GM20000 (cell line): ENCODE measurements around the gene GCN1.

Source experiments
- DNase-seq: peaks from one replicate; pipeline ENCODE4 v3.0.0; 2012; ENCODE audit warnings: low spot score
- CTCF ChIP-seq: IDR thresholded peaks from 2 replicates; pipeline ENCODE4 v1.5.1; 2012; ENCODE audit warnings: mild to moderate bottlenecking, control low read depth; ENCODE audit errors: extremely low read depth, missing control alignments

Gene GCN1

DNA sequence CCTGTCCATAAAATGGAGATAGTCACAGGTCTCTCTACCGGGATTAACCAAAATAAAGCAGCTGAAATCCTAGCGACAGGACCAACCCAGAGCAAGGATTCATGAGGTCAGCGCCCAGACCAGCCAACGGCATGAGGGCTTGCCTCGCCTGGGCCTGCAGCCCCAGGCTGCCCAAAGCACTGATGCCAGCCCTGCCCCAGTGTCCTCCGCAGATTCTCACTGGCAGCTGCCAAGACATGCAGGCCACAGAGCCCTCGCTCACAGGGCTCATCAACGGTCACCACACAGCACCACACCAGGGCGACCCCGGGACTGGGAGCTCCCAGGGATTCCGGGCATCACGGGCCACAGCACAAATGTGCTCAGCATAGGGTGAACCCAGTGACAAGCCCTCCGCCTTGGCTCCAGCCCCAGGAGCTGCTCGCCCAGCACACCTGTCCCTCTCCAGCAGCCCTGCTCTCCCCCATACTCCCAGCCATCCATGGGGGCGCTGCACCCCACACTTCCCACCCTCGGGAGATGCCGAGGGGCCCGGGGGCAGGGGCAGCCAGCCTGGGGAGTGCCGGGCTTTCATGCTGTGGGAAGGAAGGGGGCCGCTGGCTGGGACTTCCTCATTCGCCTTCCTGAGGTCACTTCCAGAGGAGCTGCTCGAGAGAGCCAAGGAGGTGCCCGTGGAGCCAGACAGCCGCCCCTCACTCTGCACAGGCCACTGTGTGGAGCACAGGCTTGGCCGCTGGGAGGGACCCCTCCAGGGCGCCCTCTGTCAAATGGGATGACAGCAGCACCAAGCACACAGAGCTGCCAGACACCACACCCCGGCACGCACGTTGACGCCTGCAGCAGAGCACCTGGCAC, 92.1 kb downstream of the GCN1 start:
- DNase-seq, result no peak
- TF ChIP-seq CTCF, result no peak

DNA sequence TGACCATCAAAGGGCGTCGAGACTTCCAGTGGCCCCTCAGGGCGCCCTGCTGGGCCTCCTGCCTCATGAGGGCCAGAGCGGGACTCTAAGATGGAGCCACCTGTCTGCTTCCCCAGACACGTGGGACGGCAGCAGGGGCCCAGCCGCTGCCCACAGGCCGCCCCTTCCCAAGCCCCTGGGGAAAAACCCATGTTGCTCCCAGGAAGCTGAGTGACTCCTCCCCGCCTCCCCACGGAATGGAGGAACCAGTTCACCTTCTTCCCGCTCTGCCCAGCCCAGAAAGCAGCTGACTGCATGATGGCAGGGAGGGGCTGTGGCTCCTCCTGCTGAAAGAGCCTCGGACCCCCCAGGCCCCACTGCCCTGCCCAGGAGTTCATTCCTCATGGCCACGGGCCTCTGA, 92.9 kb downstream of the GCN1 start:
- DNase-seq, result no peak
- no peak for TF ChIP-seq CTCF

DNA sequence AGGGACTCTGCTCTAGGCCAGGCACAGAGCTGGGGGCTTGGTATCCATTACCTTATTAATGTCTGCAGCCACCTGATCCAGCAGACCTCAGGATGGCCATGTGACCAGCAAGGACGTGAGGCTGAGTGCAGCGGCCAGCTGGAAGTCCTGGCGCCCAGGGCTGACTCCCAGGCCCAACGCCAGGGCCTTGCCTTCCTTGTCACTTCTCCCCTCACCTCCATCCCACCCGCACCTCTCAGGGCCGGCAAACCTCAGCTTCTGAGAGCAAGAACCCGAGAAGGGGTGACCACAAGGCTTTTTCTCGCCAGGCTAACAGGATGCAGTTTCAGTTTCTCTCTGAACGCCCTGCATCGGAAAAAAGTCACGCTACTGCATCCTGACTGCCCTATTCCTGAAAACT, 93.3 kb downstream of the GCN1 start:
- DNase-seq, result no peak

DNA sequence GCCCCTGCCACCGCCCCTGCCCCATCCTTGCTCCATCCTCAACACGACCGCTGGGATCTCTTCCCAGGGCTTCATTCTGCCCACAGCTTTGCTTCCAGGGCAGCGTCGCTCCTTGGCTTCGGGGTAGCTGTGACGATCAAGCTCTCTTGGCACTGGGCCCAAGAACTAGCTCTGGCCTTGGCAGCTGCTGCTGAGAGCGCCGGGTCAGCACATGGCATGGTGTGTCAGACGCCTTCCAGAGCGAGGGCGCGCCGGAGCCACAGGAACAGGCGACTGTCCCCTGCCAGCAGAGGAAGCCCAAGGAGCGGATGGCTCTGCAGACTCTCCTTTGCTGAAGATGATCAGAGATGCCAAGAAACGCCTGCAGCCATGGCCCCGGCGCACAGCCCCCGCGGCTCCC, 93.9 kb downstream of the GCN1 start:
- no peak for DNase-seq
- TF ChIP-seq CTCF, result no peak

More for the DNA sequence above, 93.3 kb downstream of the GCN1 start:
- TF ChIP-seq CTCF, result no peak

DNA sequence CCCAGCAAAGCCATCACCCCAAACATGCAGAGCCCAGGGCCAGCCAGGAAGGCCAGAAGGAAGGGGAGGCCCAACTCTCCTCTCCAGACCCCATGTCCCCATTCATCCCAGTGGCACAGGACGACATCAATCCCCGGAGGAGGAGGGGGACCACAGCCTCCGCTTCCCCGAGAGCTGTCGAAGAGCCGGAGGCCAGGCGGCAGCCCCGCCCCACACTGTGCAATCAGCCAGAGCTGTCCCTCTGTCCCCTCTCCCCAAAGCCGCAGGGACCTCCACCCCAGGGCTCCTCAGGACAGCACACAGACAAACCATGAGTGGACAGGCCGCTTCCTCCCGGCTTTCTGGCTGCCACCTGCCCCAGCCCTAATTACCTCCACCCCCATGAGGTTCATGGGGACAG, 94.8 kb downstream of the GCN1 start:
- no peak for TF ChIP-seq CTCF
- no peak for DNase-seq

GRCh38 chr12:120098756-120099470, 95.6 kb downstream of the GCN1 start:
- TF ChIP-seq CTCF, result no peak
- DNase-seq, result no peak

DNA sequence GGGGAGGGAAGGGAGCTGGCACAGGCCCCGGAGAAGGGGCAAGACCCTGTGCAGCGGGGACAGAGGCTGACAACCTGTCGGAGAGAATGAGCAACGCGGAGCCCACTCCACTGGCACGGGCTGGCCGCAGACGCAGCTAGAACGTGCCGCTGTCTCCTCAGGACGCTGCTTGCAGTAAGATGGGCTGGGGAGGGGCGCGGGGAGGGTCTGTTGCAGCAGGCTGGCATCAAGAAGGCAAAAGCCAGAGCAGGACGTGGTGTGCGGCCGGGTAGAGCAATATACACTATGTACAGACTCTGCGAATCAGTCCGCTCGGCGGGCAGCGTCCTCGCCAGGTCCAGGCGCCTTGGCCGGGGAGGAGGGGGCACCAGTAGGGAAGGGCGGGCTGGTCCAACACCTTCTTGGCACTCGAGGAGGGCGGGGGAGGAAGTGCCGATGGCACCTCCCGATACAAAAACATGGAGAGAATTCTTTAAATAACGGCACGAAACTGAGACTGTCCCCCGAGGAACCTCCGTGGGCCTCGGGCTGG, 97.8 kb downstream of the GCN1 start:
- no peak for DNase-seq
- no peak for TF ChIP-seq CTCF
